Esophagus squamous epithelium (tissue), 4 donors: Measurements from ENCODE around the gene REV3L.

Experiments
- CTCF ChIP-seq, 6 experiments: fragments of 450-650 bp in 4 of 6; fragments of 200-600 bp in 2 of 6; sonication (generic) in 2 of 6; IDR thresholded peaks; one replicate each; pipeline ENCODE4 v1.5.1; 2016 to 2019; ENCODE audit warnings: antibody characterized with exemption in 6 of 6, mild to moderate bottlenecking in 4 of 6, moderate library complexity in 4 of 6
- POLR2A ChIP-seq, 4 donors: fragments of 450-650 bp; IDR thresholded peaks; one replicate each; pipeline ENCODE4 v1.6.1; 2017; ENCODE audit warnings: antibody characterized with exemption in 4 of 4, mild to moderate bottlenecking in 4 of 4, moderate library complexity in 3 of 4

GRCh38 chr6:111432511-111432910, 50.5 kb downstream of the REV3L start:
- TF ChIP-seq CTCF (IDR thresholded peaks at IDR 0.05) (no peak), POLR2A (IDR thresholded peaks at IDR 0.05) (no peak)
